Femur (tissue), 1 donor: ENCODE data around the gene TENT5A.

Source experiments
- DNase-seq: peaks from one replicate; pipeline ENCODE4 v3.0.0-alpha.2; 2017

The TENT5A gene

GRCh38 chr6:81770381-81770780, 17.9 kb upstream of the TENT5A start:
- DNase-seq, result no peak

GRCh38 chr6:81769824-81770223, 17.3 kb upstream of the TENT5A start:
- DNase-seq, result no peak

- no peak for DNase-seq
Measured at GRCh38 chr6:81768150-81768942, 15.9 kb upstream of the TENT5A start.

GRCh38 chr6:81767163-81767891, 14.8 kb upstream of the TENT5A start:
- no peak for DNase-seq

GRCh38 chr6:81766482-81767069, 14.1 kb upstream of the TENT5A start:
- no peak for DNase-seq

GRCh38 chr6:81764531-81764930, 12.1 kb upstream of the TENT5A start:
- no peak for DNase-seq

- no peak for DNase-seq
Measured at GRCh38 chr6:81763968-81764367, 11.5 kb upstream of the TENT5A start.

GRCh38 chr6:81763051-81763450, 10.6 kb upstream of the TENT5A start:
- no peak for DNase-seq

GRCh38 chr6:81762606-81763005, 10.1 kb upstream of the TENT5A start:
- DNase-seq, result no peak

GRCh38 chr6:81762132-81762531, 9.7 kb upstream of the TENT5A start:
- no peak for DNase-seq

- no peak for DNase-seq
Measured at GRCh38 chr6:81761197-81761596, 8.7 kb upstream of the TENT5A start.

- DNase-seq, result no peak
Measured at GRCh38 chr6:81759782-81760181, 7.3 kb upstream of the TENT5A start.

- DNase-seq, result no peak
Measured at GRCh38 chr6:81758221-81758620, 5.7 kb upstream of the TENT5A start.

GRCh38 chr6:81756690-81757089, 4.2 kb upstream of the TENT5A start:
- DNase-seq, result no peak

GRCh38 chr6:81755551-81755950, 3.1 kb upstream of the TENT5A start:
- DNase-seq, result no peak

- DNase-seq, result no peak
Measured at GRCh38 chr6:81754906-81755305, 2.4 kb upstream of the TENT5A start.

- peak; percentile 91 for DNase-seq
Measured at GRCh38 chr6:81753711-81754577, 1.5 kb upstream of the TENT5A start.

- DNase-seq, result peak; percentile 94
Measured at GRCh38 chr6:81752921-81753710, 635 bp upstream of the TENT5A start.

GRCh38 chr6:81751388-81752083, 945 bp downstream of the TENT5A start:
- DNase-seq, result peak; percentile 60

GRCh38 chr6:81750681-81751387, 1.6 kb downstream of the TENT5A start:
- DNase-seq, result no peak

- no peak for DNase-seq
Measured at GRCh38 chr6:81750200-81750599, 2.3 kb downstream of the TENT5A start.
